ENCODE results near the gene EDDM13. TPM values are rescaled to one million over a fixed set of nuclear protein-coding genes. Genes with fewer than 3 reads are reported as not detected.

EDDM13 gene
- polyA plus RNA-seq, 2 of the 4 experiments (the other 2 are of a cell fraction): not detected

GRCh38 chr19:56341948-56342347 lies 69.4 kb downstream of the EDDM13 start:
- Histone ChIP-seq H3K9me3 (peaks cover 56% of the 10 kb centered on the region), H3K4me3 (no peak overlapping the region), H3K4me2 (no peak overlapping the region), H3K27ac (no peak overlapping the region), H3K4me1 (no peaks in the 10 kb centered on the region)
- DNase-seq (ENCODE audit: low read depth in 1 of 2, low spot score in 1 of 2) (no peak), FAIRE-seq (no peak), ATAC-seq (no peak)
- ChIA-PET CTCF (interaction anchor here (2.2 kb wide), 1 partner anchor 9 kb away, joined by 10 read pairs; no protein-coding TSS in a partner anchor), POLR2A (no interaction called here)
- no peak for TF ChIP-seq ELK1 (IDR thresholded peaks at IDR 0.05; ENCODE audit: low read depth, low read length)
- TF ChIP-seq HOXA7 (CRISPR knock-in tag; IDR thresholded peaks at IDR 0.05): no peak
- TF ChIP-seq NFE2L2 (conservative IDR thresholded peaks at IDR 0.05; ENCODE audit: low read length): no peak
- TF ChIP-seq HDAC2 (IDR thresholded peaks at IDR 0.05): no peak
- no peak for TF ChIP-seq RFX5 (IDR thresholded peaks at IDR 0.05)
- TF ChIP-seq ZC3H11A (IDR thresholded peaks at IDR 0.05): no peak
- TF ChIP-seq ZFP36 (IDR thresholded peaks at IDR 0.05; ENCODE audit: borderline replicate concordance, partially characterized antibody): peak; percentile 78
- no peak for TF ChIP-seq RARB (CRISPR knock-in tag; IDR thresholded peaks at IDR 0.05)

DNA sequence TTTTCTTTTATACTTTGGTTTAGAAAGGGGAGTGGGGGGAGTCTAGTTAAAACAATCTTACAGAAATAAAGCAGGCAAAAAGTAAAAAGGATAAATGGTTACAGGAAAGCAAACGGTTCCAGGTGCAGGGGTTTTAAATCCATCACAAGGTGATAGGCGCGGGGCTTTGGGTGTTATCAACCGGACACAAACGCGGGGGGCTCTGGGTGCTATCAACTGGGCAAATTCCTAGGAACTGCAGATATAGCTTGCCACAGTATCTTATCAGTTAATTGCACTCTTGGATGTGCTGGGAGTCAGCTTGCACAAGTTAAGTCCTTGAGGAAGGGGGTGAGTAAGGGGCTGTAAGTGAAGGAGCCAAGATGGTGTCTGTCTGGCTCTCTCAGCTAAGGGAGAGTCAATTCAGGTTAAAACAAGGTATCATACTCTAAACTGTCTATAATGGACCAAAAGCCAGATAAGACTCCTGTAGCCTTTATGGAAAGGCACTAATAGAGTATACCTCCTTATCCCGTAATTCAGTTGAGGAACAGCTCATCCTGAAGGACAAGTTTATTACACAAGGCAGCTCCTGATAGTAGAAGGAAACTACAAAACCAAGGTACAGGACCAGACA lies 74.7 kb downstream of the EDDM13 start:
- WGBS (ENCODE audit: missing lambda C conversion rate): 37% methylated on average over 7 of the region's 7 CpGs
- H3K4me2 ChIP-seq: no peak overlapping the region
- DNase-seq (ENCODE audit: low read depth in 1 of 2, low spot score in 1 of 2): no peak
- ATAC-seq: no peak
- TF ChIP-seq, protein P1, sequence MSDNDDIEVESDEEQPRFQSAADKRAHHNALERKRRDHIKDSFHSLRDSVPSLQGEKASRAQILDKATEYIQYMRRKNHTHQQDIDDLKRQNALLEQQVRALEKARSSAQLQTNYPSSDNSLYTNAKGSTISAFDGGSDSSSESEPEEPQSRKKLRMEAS (IDR thresholded peaks at IDR 0.05): no peak
- TF ChIP-seq HOXB5 (CRISPR knock-in tag; IDR thresholded peaks at IDR 0.05) (no peak), ATOH8 (CRISPR knock-in tag; IDR thresholded peaks at IDR 0.05; ENCODE audit: low read depth) (no peak), EHF (CRISPR knock-in tag; IDR thresholded peaks at IDR 0.05) (no peak), USF2 (IDR thresholded peaks at IDR 0.05) (no peak), ZC3H11A (IDR thresholded peaks at IDR 0.05) (no peak), MAFK (IDR thresholded peaks at IDR 0.05; ENCODE audit: partially characterized antibody) (no peak), ZFP36 (IDR thresholded peaks at IDR 0.05; ENCODE audit: borderline replicate concordance, partially characterized antibody) (no peak), ZSCAN20 (CRISPR knock-in tag; IDR thresholded peaks at IDR 0.05) (no peak), CHD4 (IDR thresholded peaks at IDR 0.05; ENCODE audit: borderline replicate concordance) (no peak)
- H3K27ac ChIP-seq: no peak overlapping the region
- FAIRE-seq: no peak
- H3K4me1 ChIP-seq: no peaks in the 10 kb centered on the region
- CTCF ChIA-PET: interaction anchor here (0.9 to 3.0 kb wide), 3 partner anchors 14 to 281 kb away, joined by 3 to 11 read pairs (median 4); no protein-coding TSS in a partner anchor
- peaks cover 57% of the 10 kb centered on the region for H3K9me3 ChIP-seq
- H3K4me3 ChIP-seq: no peak overlapping the region
- POLR2A ChIA-PET: no interaction called here

DNA sequence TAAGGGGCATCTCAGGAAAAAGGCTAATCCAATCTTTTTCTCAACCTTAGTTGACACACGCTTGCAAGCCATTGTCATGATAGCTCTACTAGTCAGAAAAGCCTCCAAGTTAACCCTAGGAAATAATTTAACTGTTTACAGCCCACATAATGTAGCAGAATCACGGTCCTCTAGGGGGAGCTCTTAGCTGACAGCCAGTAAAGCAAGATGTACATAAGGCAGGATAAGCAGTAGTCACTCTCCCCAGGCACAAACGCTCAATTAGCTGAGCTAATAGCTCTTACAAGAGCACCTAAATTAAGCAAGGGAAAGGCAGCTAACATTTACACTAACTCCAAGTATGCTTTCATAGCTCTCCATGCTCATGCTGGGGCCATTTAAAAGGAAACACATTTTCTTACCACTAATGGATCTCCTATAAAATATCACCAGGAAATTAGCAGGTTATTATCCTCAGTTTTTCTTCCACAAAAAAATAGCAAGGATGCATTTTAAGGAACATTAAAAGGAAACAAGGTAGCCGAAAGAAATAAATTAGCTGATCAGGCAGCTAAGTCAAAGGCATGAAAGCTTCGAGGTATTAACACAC lies 75.8 kb downstream of the EDDM13 start:
- CTCF ChIA-PET: interaction anchor here (0.7 to 3.0 kb wide), 8 partner anchors 10 to 1696 kb away, joined by 3 to 11 read pairs (median 4); no protein-coding TSS in a partner anchor
- H3K4me1 ChIP-seq: no peaks in the 10 kb centered on the region
- H3K9me3 ChIP-seq: peaks cover 52% of the 10 kb centered on the region
- peak in 1 of 2 experiments; percentile 30 for DNase-seq (ENCODE audit: low read depth in 1 of 2, low spot score in 1 of 2)
- WGBS (ENCODE audit: missing lambda C conversion rate): 21% methylated on average over 5 of the region's 5 CpGs
- ATAC-seq: peak in 1 of 2 experiments; percentile 44; a peak in 1 of 6 replicates
- TF ChIP-seq RAD21 (conservative IDR thresholded peaks at IDR 0.05 in 1 of 2, IDR thresholded peaks at IDR 0.05 in 1 of 2) (peak in 1 of 2 experiments; percentile 18; a peak in 1 of 5 replicates), SMC3 (IDR thresholded peaks at IDR 0.05) (no peak), ZSCAN20 (CRISPR knock-in tag; IDR thresholded peaks at IDR 0.05) (no peak), CEBPB (IDR thresholded peaks at IDR 0.05) (no peak)
- H3K4me2 ChIP-seq: no peak overlapping the region
- POLR2A ChIA-PET: interaction anchor here (1.2 kb wide), 2 partner anchors 33 to 94 kb away, joined by 3 read pairs; partner anchors contain the start of gene ZSCAN5A
- no peak overlapping the region for H3K27ac ChIP-seq
- FAIRE-seq: peak; percentile 56
- no peak overlapping the region for H3K4me3 ChIP-seq

Measured in A549 (cell line).